Adrenal gland (tissue), 19 donors: ENCODE data around the gene KRT14. TPM values are rescaled to one million over a fixed set of nuclear protein-coding genes. Genes with fewer than 3 reads are reported as not detected.

Source experiments
- DNase-seq, 7 donors: peaks; one replicate each; pipeline ENCODE4 v3.0.0-alpha.2; 2019 to 2020
- H3K27ac ChIP-seq, 5 donors: fragments of 200-600 bp; sonication (generic) in 4 of 5; 1 replicate in 3 of 5; 2 replicates in 2 of 5; pipeline versions ENCODE4 v1.5.1 to v1.8.0; 2016 to 2020; ENCODE audit warnings: mild to moderate bottlenecking in 1 of 5
- H3K27me3 ChIP-seq: fragments of 200-600 bp; 2 replicates; pipeline ENCODE4 v1.8.0; 2021
- H3K36me3 ChIP-seq, 2 donors: fragments of 200-600 bp; replicated peaks in 1 of 2; 1 replicate in 1 of 2; 2 replicates in 1 of 2; pipeline versions ENCODE4 v1.5.1 to v1.8.0; 2018 to 2022
- H3K4me1 ChIP-seq, 2 donors: fragments of 200-600 bp; replicated peaks in 1 of 2; 1 replicate in 1 of 2; 2 replicates in 1 of 2; pipeline versions ENCODE4 v1.5.1 to v1.8.0; 2018 to 2021
- H3K4me3 ChIP-seq, 4 donors: fragments of 200-600 bp; sonication (generic) in 3 of 4; one replicate each; pipeline ENCODE4 v1.5.1; 2016 to 2018
- H3K9me3 ChIP-seq, 3 donors: fragments of 200-600 bp; sonication (generic) in 1 of 3; replicated peaks in 1 of 3; 1 replicate in 2 of 3; 2 replicates in 1 of 3; pipeline versions ENCODE4 v1.5.1 to v1.8.0; 2016 to 2021
- POLR2A ChIP-seq, 2 donors: fragments of 450-650 bp; IDR thresholded peaks; one replicate each; pipeline ENCODE4 v1.6.1; 2017; ENCODE audit warnings: antibody characterized with exemption in 2 of 2, mild to moderate bottlenecking in 2 of 2, moderate library complexity in 1 of 2
- WGBS, 4 donors: extraction: QIAGEN DNeasy Blood & Tissue Kit in 2 of 4; methylation state at CpG; one replicate each; pipeline versions ENCODE4 v1.1.5 to v1.1.7; 2013 to 2017; 5-methylcytosine and 5-hydroxymethylcytosine counted together
- intact Hi-C, 2 donors: fragments of 100-400 bp; cut with DNase I; formaldehyde crosslinking; loops; one replicate each; pipeline versions ENCODE4 v1.14.1 to v1.15.0; 2022 to 2023
- long read RNA-seq, 10 donors: library from polyadenylated mRNA in 3 of 10; unstranded in 2 of 10; stranded (forward) in 1 of 10; transcript quantifications; one replicate each; pipeline ENCODE4 v2.0.0 and lab custom pipeline, GENCODE V29; 2021 to 2026
- polyA plus RNA-seq, 3 donors: library from polyadenylated mRNA; stranded (reverse); fragments of 200-250 nt in 2 of 3; fragments of 350-450 nt in 1 of 3; fragmentation: Illumina TruSeq in 1 of 3; extraction: RNeasy Lipid Tissue Mini Kit (QIAGEN cat#74804) in 1 of 3; gene quantifications; one replicate each; pipeline ENCODE4 v1.2.3, GENCODE V29; 2013 to 2014
- total RNA-seq, 9 donors: library from RNA; depleted of rRNA in 4 of 9; stranded (reverse); fragments of >200 nt in 4 of 9; fragments of 120-200 nt in 1 of 9; fragmentation: NEBNext Ultra II Directional in 1 of 9; extraction: Animal tissue kit (Norgen Biotek cat#: 25700) in 1 of 9; gene quantifications; one replicate each; pipeline versions ENCODE4 v1.1.0 to v1.2.4, GENCODE V29; 2013 to 2023
- TF ChIP-seq, protein P1 (sequence below), 6 experiments: fragments of 450-650 bp in 4 of 6; fragments of 200-600 bp in 2 of 6; sonication (generic) in 1 of 6; IDR thresholded peaks; 1 replicate in 5 of 6; 2 replicates in 1 of 6; pipeline versions ENCODE4 v1.5.1 to v1.8.0; 2016 to 2021; ENCODE audit warnings: antibody characterized with exemption in 6 of 6, mild to moderate bottlenecking in 2 of 6, moderate library complexity in 1 of 6
- donor health status: healthy with polysubstance abuse.
- donor health status: Bipolar disorder and iron deficiency.
- donor health status: DM: yes; HTN: yes; CAD: no.
- donor health status: DM: no; HTN: no; CAD: no.
- donor health status: DM: no; HTN: no; CAD: no.
- donor health status: DM: yes; HTN: yes; CAD: no.

KRT14 gene
- under 1 TPM in 1 of 9 donors, not detected in 8; 0.35 TPM for total RNA-seq
- polyA plus RNA-seq = 1 to 10 TPM in 1 of 3 donors, not detected in 2; 1.2 TPM
- long read RNA-seq, donor 1 = 0 reads
- long read RNA-seq, donor 2 = 0 reads
- long read RNA-seq, donor 3 = 0 reads
- long read RNA-seq, donor 4 = 0 reads
- long read RNA-seq, donor 5 = 0 reads
- long read RNA-seq, donor 6 = 0 reads
- long read RNA-seq, donor 7 = 0 reads
- long read RNA-seq, donor 8 = 0 reads
- long read RNA-seq, donor 9 = 0 reads
- long read RNA-seq, donor 10 = 0 reads

DNA sequence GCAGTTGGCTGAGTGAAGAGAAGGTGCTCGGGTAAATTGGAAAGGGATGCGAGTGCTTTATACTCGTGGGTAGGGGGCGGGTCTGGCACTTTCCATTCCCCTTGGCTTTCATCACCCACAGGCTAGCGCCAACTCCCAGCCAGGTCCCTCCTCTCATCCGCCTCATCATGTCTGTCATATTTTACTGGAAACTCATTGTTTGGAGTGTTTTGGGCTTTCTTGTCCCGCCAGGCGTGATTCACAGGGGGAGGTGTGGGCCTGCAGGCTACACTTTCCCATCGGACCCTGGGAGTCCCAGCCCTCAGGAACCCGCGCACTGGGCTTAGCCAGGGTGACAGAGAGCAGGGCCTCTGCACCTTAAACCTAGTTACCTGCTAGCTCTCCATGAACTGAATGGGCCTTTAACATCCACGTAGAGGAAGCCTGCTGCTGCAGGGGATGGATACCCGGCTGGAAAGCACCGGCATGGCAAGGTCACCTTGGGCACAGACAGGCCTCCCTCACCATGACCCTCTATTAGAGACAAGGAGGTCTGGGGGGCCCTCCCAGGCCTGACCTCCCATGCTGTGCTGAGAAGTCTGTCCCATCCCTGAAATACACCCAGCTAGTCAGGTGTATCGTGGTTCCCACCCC, at the start of gene KRT14:
Gene KRT14 (minus strand): TSS at position 33 of the 633 bp plus-strand sequence. CDS start 61 bp downstream, outside the sequence.
- no peak within 1 kb of the TSS for H3K27ac ChIP-seq
- intact Hi-C loops = no loop called here

DNA sequence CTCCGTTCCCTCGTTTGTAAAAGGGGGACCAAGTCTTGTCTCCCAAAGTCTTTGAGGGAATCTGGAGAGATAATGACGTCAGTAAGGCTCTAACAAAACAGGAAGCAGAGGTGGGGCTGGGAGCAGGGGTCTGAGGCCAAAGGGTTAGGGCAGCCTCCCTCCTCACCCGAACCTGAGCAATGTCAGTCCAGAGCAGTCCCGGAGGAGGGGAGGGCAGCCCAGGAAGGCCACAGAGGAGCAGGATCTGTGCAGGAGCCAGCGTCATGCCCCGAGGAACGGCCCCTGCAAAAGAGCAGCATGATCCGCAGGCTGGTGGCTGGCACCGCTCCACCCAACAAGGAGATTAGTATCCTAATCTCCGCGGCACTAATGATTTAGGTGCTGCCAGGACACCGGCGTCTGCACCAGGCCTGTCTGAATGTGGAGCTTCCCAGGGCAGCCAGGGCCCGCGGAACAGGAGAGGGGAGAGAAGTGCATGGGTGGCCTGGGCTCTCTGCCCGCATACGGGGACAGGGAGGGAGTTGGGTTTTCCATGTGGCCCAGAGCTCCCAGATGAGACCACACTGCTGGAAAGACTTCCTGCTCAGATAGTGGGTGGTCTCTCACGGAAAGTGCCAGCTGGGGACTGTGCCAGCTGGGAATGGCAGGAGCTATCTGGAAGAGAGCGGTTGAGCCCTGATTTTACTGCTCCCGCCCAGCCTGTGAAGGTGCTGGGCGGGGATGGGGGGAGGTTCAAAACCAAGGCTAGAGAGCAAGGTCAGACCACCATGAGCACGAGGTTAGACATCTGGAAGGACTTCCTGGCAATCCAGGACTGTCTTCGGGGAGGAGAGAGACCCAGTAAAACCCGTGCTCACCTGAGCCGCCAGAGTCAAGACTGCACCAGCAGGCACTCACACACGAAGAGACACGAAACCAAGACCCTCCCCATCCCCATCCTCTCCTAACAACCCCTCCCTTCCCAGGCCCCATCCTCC, 48.7 kb upstream of the KRT14 start:
- TF ChIP-seq POLR2A (IDR thresholded peaks at IDR 0.05) = no peak
- TF ChIP-seq, protein P1, sequence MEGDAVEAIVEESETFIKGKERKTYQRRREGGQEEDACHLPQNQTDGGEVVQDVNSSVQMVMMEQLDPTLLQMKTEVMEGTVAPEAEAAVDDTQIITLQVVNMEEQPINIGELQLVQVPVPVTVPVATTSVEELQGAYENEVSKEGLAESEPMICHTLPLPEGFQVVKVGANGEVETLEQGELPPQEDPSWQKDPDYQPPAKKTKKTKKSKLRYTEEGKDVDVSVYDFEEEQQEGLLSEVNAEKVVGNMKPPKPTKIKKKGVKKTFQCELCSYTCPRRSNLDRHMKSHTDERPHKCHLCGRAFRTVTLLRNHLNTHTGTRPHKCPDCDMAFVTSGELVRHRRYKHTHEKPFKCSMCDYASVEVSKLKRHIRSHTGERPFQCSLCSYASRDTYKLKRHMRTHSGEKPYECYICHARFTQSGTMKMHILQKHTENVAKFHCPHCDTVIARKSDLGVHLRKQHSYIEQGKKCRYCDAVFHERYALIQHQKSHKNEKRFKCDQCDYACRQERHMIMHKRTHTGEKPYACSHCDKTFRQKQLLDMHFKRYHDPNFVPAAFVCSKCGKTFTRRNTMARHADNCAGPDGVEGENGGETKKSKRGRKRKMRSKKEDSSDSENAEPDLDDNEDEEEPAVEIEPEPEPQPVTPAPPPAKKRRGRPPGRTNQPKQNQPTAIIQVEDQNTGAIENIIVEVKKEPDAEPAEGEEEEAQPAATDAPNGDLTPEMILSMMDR (IDR thresholded peaks at IDR 0.05) = no peak
- no peaks in the 10 kb centered on the region for H3K9me3 ChIP-seq
- peak overlapping the region in 2 of 5 donors; percentile 47 to 71 for H3K27ac ChIP-seq
- peaks cover 0 to 8% of the 10 kb centered on the region in 2 donors for H3K4me1 ChIP-seq
- H3K36me3 ChIP-seq = no peaks in the 10 kb centered on the region
- no peak overlapping the region for H3K4me3 ChIP-seq
- intact Hi-C loops = no loop called here
- DNase-seq = peak; percentile 26 to 83 (median 53)
- WGBS, 4 donors = 34 to 51% (median 44%) methylated on average over 18 to 28 of the region's 28 CpGs
- H3K27me3 ChIP-seq = no peaks in the 10 kb centered on the region

More for the DNA sequence above, at the start of gene KRT14:
- Histone ChIP-seq H3K36me3 (no peaks in the 10 kb centered on the region), H3K4me3 (no peak within 1 kb of the TSS), H3K9me3 (no peaks in the 10 kb centered on the region), H3K4me1 (no peaks in the 10 kb centered on the region), H3K27me3 (no peaks in the 10 kb centered on the region)
- WGBS, 4 donors = 72 to 84% (median 76%) methylated on average over 12 to 15 of the region's 15 CpGs
- no peak for TF ChIP-seq POLR2A (IDR thresholded peaks at IDR 0.05)
- TF ChIP-seq, protein P1 (IDR thresholded peaks at IDR 0.05) = no peak
- DNase-seq = no peak

DNA sequence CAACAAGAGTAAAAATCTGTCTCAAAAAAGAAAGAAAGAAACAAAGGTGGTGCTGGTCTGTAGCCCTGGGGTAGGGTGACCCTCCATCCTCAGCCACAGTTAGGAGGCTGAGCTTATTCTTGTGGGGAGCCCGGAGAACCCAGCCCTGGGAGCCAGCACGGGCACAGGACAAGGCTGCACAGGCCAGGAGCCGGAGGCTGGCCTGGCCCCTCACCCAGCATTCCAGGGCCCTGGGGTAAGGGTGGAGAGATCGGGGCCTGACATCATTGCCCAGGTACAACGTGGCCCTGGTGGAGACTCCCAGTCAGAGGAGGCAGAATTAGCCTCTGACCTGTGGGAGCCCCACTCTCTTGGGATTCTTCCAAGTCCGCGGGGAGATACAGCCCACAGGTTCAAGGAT, 47.9 kb upstream of the KRT14 start:
- TF ChIP-seq, protein P1 (IDR thresholded peaks at IDR 0.05) = no peak
- TF ChIP-seq POLR2A (IDR thresholded peaks at IDR 0.05) = no peak
- WGBS, 4 donors = 56 to 65% (median 63%) methylated on average over 5 to 7 of the region's 7 CpGs
- no peak overlapping the region for H3K4me3 ChIP-seq
- no peaks in the 10 kb centered on the region for H3K9me3 ChIP-seq
- peaks cover 0 to 8% of the 10 kb centered on the region in 2 donors for H3K4me1 ChIP-seq
- intact Hi-C loops = no loop called here
- H3K27ac ChIP-seq = peak overlapping the region in 2 of 5 donors; percentile 47 to 71
- DNase-seq = no peak
- H3K36me3 ChIP-seq = no peaks in the 10 kb centered on the region
- H3K27me3 ChIP-seq = no peaks in the 10 kb centered on the region
